ENCODE data around the gene TMEM200A. TPM values are rescaled to one million over a fixed set of nuclear protein-coding genes. Genes with fewer than 3 reads are reported as not detected.
A peak's percentile ranks its signal among the peaks of the same experiment; 100 is the strongest.

TMEM200A gene
- total and polyA plus RNA-seq, 4 donors = 0.79 to 7.9 (median 6.4) TPM

DNA sequence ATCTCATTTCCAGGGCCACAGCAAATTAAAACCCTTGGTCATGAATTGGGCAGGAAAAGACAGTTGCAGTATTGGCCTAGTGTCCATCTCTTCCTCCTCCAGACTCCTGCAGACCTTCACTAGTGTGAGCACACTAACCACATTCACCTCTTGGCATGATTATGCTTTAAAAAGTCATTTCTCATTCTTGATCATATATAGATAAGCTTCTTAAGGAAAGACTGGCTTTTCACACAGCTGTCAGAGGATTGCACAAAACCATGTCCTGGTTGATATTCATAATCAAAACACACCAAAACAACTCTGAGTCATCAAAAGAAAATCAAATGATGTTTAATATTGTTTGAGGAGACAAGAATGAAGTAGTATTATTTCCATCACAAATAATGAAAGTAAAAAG, 52.1 kb downstream of the TMEM200A start:
- Histone ChIP-seq H3K9me3 (ENCODE audit: control insufficient read depth in 4 of 4, insufficient read depth in 3 of 4, low read length in 3 of 4) (no peaks in the 10 kb centered on the region), H3K27ac (ENCODE audit: low read depth in 1 of 2, low read length in 1 of 2) (no peak overlapping the region), H3K36me3 (ENCODE audit: control insufficient read depth in 4 of 4, insufficient read depth in 4 of 4, low read length in 4 of 4) (no peaks in the 10 kb centered on the region), H3K27me3 (ENCODE audit: control insufficient read depth in 3 of 3, insufficient read depth in 3 of 3, low read length in 2 of 3) (no peaks in the 10 kb centered on the region), H3K9ac (ENCODE audit: insufficient read depth in 1 of 2, low read length in 2 of 2) (no peak overlapping the region), H3K4me1 (ENCODE audit: control insufficient read depth in 5 of 5, insufficient read depth in 5 of 5, low read length in 5 of 5) (no peaks in the 10 kb centered on the region), H3K4me3 (no peak overlapping the region)
- DNase-seq (no peak), ATAC-seq (ENCODE audit: insufficient read depth, low FRiP score) (no peak)
- no peak for TF ChIP-seq CTCF (IDR thresholded peaks at IDR 0.05; ENCODE audit: control extremely low read depth, extremely low read depth)

- no peaks in the 10 kb centered on the region for H3K4me1 ChIP-seq (ENCODE audit: control insufficient read depth in 5 of 5, insufficient read depth in 5 of 5, low read length in 5 of 5)
- no peak overlapping the region for H3K9ac ChIP-seq (ENCODE audit: insufficient read depth in 1 of 2, low read length in 2 of 2)
- no peaks in the 10 kb centered on the region for H3K36me3 ChIP-seq (ENCODE audit: control insufficient read depth in 4 of 4, insufficient read depth in 4 of 4, low read length in 4 of 4)
- H3K4me3 ChIP-seq = no peak overlapping the region
- H3K9me3 ChIP-seq (ENCODE audit: control insufficient read depth in 4 of 4, insufficient read depth in 3 of 4, low read length in 3 of 4) = no peaks in the 10 kb centered on the region
- ATAC-seq (ENCODE audit: insufficient read depth, low FRiP score) (no peak), DNase-seq (peak in 1 of 3 donors; percentile 33)
- no peak overlapping the region for H3K27ac ChIP-seq (ENCODE audit: low read depth in 1 of 2, low read length in 1 of 2)
- no peaks in the 10 kb centered on the region for H3K27me3 ChIP-seq (ENCODE audit: control insufficient read depth in 3 of 3, insufficient read depth in 3 of 3, low read length in 2 of 3)
- 77 to 82% methylated on average over 4 of the region's 4 CpGs for WGBS, 2 donors
- TF ChIP-seq CTCF (IDR thresholded peaks at IDR 0.05; ENCODE audit: control extremely low read depth, extremely low read depth) = no peak
These were observed 55.1 kb downstream of the TMEM200A start for GRCh38 chr6:130420911-130421310.

- Histone ChIP-seq H3K27me3 (ENCODE audit: control insufficient read depth in 3 of 3, insufficient read depth in 3 of 3, low read length in 2 of 3) (no peaks in the 10 kb centered on the region), H3K4me1 (ENCODE audit: control insufficient read depth in 5 of 5, insufficient read depth in 5 of 5, low read length in 5 of 5) (no peaks in the 10 kb centered on the region), H3K36me3 (ENCODE audit: control insufficient read depth in 4 of 4, insufficient read depth in 4 of 4, low read length in 4 of 4) (no peaks in the 10 kb centered on the region), H3K4me3 (no peak overlapping the region), H3K9me3 (ENCODE audit: control insufficient read depth in 4 of 4, insufficient read depth in 3 of 4, low read length in 3 of 4) (no peaks in the 10 kb centered on the region), H3K9ac (ENCODE audit: insufficient read depth in 1 of 2, low read length in 2 of 2) (no peak overlapping the region), H3K27ac (ENCODE audit: low read depth in 1 of 2, low read length in 1 of 2) (no peak overlapping the region)
- TF ChIP-seq CTCF (IDR thresholded peaks at IDR 0.05; ENCODE audit: control extremely low read depth, extremely low read depth) = no peak
- no peak for ATAC-seq (ENCODE audit: insufficient read depth, low FRiP score)
- WGBS, 2 donors = 74 to 97% methylated on average over 1 of the region's 1 CpG
- no peak for DNase-seq
These were observed 55.8 kb downstream of the TMEM200A start for GRCh38 chr6:130421585-130421984.

DNA sequence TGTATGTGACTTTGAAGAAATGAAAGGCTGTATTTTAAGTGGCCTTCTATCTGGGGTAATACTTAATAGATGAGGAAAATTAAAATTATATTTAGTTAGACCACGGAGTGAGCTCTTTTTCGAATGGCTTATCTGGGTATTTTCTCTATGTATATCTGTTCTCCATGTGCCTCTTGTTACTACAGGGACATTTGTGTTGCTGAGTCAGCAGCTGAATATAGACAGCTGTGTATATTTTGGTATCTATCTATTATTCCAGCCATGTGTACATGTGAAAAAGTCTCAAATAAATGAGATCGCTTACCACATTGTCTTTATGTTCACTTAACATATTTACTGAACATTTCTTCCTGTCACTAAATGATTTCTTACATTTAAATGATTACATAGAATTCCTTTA, 57.2 kb downstream of the TMEM200A start:
- TF ChIP-seq CTCF (IDR thresholded peaks at IDR 0.05; ENCODE audit: control extremely low read depth, extremely low read depth) = no peak
- ATAC-seq (ENCODE audit: insufficient read depth, low FRiP score) = no peak
- no peak for DNase-seq
- Histone ChIP-seq H3K4me3 (no peak overlapping the region), H3K36me3 (ENCODE audit: control insufficient read depth in 4 of 4, insufficient read depth in 4 of 4, low read length in 4 of 4) (no peaks in the 10 kb centered on the region), H3K27me3 (ENCODE audit: control insufficient read depth in 3 of 3, insufficient read depth in 3 of 3, low read length in 2 of 3) (no peaks in the 10 kb centered on the region), H3K9me3 (ENCODE audit: control insufficient read depth in 4 of 4, insufficient read depth in 3 of 4, low read length in 3 of 4) (no peaks in the 10 kb centered on the region), H3K27ac (ENCODE audit: low read depth in 1 of 2, low read length in 1 of 2) (no peak overlapping the region), H3K9ac (ENCODE audit: insufficient read depth in 1 of 2, low read length in 2 of 2) (no peak overlapping the region), H3K4me1 (ENCODE audit: control insufficient read depth in 5 of 5, insufficient read depth in 5 of 5, low read length in 5 of 5) (no peaks in the 10 kb centered on the region)
- 88 to 97% methylated on average over 3 of the region's 3 CpGs for WGBS, 2 donors
